Measurements from ENCODE around the gene PCSK6. TPM values are rescaled to one million over a fixed set of nuclear protein-coding genes. Genes with fewer than 3 reads are reported as not detected.

The PCSK6 gene
- total RNA-seq: 10 to 100 TPM in 2 of 4 donors, 1 to 10 TPM in 2; 4.0 to 28.6 (median 17.5) TPM

DNA sequence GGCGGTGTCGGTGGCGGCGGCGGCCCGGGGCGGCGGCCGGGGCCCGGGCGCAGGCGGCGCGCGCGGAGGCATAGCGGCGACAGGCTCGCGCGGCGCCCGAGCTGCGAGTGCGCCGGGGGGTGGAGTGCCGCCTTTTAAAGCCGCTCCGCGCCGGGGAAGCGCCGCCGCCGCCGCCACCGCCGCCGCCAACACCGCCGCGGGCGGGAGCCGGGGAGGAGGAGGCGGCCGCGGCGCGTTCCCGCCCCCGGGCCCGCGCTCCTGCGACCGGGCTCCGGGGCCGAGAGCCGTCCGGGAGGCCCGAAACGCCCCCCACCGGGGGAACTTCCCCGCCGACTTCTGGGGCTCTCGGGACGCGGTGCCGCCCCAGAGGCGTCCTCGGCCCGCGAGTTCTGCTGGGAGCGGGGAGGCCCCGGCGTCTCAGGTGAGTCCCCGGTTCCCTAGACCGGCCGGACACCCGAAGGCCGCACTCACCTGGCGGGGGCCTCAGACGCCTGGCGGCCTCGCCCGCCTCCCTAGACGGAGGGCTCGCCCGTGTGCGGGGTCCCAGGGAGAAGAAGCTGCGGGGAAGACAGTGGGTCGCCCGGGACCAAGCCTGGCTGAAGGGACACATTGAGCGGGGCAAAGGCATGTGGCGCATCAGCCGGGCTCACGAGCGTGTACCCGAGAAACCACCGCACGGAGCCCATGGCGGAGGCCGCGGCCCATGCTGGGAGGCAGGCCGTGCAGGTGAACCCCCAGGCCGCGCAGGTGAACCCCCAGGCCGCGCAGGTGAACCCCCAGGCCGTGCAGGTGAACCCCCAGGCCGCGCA lies at the start of gene PCSK6:
TSS of gene PCSK6 (minus strand) at position 109 of the 809 bp plus-strand sequence. CDS start at position 72, 37 bp downstream.
- peaks cover 0 to 4% of the 10 kb centered on the region in 2 donors for H3K4me1 ChIP-seq
- WGBS, 2 donors: 66 to 82% methylated on average over 3 to 21 of the region's 111 CpGs
- no peaks in the 10 kb centered on the region for H3K27me3 ChIP-seq
- no peak within 1 kb of the TSS for H3K4me3 ChIP-seq (replicated peaks in 1 of 3)
- intact Hi-C loops (cut with DNase I): no loop called here
- no peak for DNase-seq
- no peaks in the 10 kb centered on the region for H3K9me3 ChIP-seq
- no peaks in the 10 kb centered on the region for H3K36me3 ChIP-seq
- TF ChIP-seq POLR2A (IDR thresholded peaks at IDR 0.05): no peak
- TF ChIP-seq, protein P1, sequence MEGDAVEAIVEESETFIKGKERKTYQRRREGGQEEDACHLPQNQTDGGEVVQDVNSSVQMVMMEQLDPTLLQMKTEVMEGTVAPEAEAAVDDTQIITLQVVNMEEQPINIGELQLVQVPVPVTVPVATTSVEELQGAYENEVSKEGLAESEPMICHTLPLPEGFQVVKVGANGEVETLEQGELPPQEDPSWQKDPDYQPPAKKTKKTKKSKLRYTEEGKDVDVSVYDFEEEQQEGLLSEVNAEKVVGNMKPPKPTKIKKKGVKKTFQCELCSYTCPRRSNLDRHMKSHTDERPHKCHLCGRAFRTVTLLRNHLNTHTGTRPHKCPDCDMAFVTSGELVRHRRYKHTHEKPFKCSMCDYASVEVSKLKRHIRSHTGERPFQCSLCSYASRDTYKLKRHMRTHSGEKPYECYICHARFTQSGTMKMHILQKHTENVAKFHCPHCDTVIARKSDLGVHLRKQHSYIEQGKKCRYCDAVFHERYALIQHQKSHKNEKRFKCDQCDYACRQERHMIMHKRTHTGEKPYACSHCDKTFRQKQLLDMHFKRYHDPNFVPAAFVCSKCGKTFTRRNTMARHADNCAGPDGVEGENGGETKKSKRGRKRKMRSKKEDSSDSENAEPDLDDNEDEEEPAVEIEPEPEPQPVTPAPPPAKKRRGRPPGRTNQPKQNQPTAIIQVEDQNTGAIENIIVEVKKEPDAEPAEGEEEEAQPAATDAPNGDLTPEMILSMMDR (IDR thresholded peaks at IDR 0.05): no peak
- no peak within 1 kb of the TSS for H3K27ac ChIP-seq

DNA sequence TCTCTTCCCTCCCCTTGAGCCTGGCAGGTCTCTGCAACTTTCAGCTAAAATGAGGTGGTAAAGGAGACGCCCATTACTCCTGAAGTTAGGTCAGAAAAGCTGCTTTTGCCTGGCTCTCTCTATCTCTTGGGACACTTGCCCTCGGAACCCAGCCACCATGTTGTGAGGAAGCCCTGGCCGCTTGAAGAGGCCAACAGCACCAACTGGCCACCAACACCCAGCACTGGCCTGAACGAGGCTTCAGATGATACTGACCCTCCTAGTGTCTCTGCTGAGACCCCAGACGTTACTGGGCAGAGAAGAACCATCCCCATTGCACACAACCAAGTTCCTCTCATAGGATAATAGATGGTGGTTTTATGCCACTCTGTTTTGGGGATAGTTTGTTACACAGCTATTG lies 49.5 kb upstream of the PCSK6 start:
- TF ChIP-seq POLR2A (IDR thresholded peaks at IDR 0.05): no peak
- TF ChIP-seq, protein P1 (IDR thresholded peaks at IDR 0.05): no peak
- DNase-seq: no peak
- H3K27ac ChIP-seq: no peak overlapping the region

GRCh38 chr15:101538177-101538576 lies 48.7 kb upstream of the PCSK6 start:
- H3K4me1 ChIP-seq: no peaks in the 10 kb centered on the region
- no peak overlapping the region for H3K27ac ChIP-seq
- H3K27me3 ChIP-seq: no peaks in the 10 kb centered on the region
- no peaks in the 10 kb centered on the region for H3K36me3 ChIP-seq
- no peaks in the 10 kb centered on the region for H3K9me3 ChIP-seq
- no peak overlapping the region for H3K4me3 ChIP-seq (replicated peaks in 1 of 3)
- 86 to 93% methylated on average over 3 of the region's 3 CpGs for WGBS, 2 donors
- intact Hi-C loops (cut with DNase I): no loop called here
- DNase-seq: no peak
- TF ChIP-seq POLR2A (IDR thresholded peaks at IDR 0.05): no peak

More for the DNA sequence above, 49.5 kb upstream of the PCSK6 start:
- Histone ChIP-seq H3K27me3 (no peaks in the 10 kb centered on the region), H3K4me3 (replicated peaks in 1 of 3) (no peak overlapping the region), H3K36me3 (no peaks in the 10 kb centered on the region), H3K4me1 (no peaks in the 10 kb centered on the region), H3K9me3 (no peaks in the 10 kb centered on the region)
- 82 to 83% methylated on average over 4 to 5 of the region's 5 CpGs for WGBS, 2 donors
- intact Hi-C loops (cut with DNase I): no loop called here

- no peaks in the 10 kb centered on the region for H3K4me1 ChIP-seq
- H3K4me3 ChIP-seq (replicated peaks in 1 of 3): no peak overlapping the region
- H3K9me3 ChIP-seq: no peaks in the 10 kb centered on the region
- no peak for TF ChIP-seq POLR2A (IDR thresholded peaks at IDR 0.05)
- TF ChIP-seq, protein P1 (IDR thresholded peaks at IDR 0.05): no peak
- intact Hi-C loops (cut with DNase I): no loop called here
- 41 to 45% methylated on average over 2 of the region's 2 CpGs for WGBS, 2 donors
- no peaks in the 10 kb centered on the region for H3K36me3 ChIP-seq
- no peak for DNase-seq
- H3K27ac ChIP-seq: no peak overlapping the region
- no peaks in the 10 kb centered on the region for H3K27me3 ChIP-seq
Measured at GRCh38 chr15:101537483-101538080, 48.1 kb upstream of the PCSK6 start.

GRCh38 chr15:101536875-101537405 lies 47.4 kb upstream of the PCSK6 start:
- H3K9me3 ChIP-seq: no peaks in the 10 kb centered on the region
- H3K27ac ChIP-seq: no peak overlapping the region
- H3K36me3 ChIP-seq: no peaks in the 10 kb centered on the region

More at GRCh38 chr15:101536875-101537405, 47.4 kb upstream of the PCSK6 start:
- Histone ChIP-seq H3K4me1 (no peaks in the 10 kb centered on the region), H3K27me3 (no peaks in the 10 kb centered on the region), H3K4me3 (replicated peaks in 1 of 3) (no peak overlapping the region)
- no peak for TF ChIP-seq POLR2A (IDR thresholded peaks at IDR 0.05)
- no peak for DNase-seq
- WGBS, 2 donors: 75 to 89% methylated on average over 9 to 20 of the region's 20 CpGs
- intact Hi-C loops (cut with DNase I): no loop called here
